RWPE1 (cell line): ENCODE measurements around the gene SOST.

Experiments used
- CTCF ChIA-PET: fragments of 350-600 bp; sonication (Branson Sonifier 250); formaldehyde crosslinking; extraction: SDS; loops from one replicate; lab custom pipeline; 2021; lab: Yijun Ruan, JAX
- POLR2A ChIA-PET: fragments of 400-600 bp; formaldehyde crosslinking; extraction: SDS; loops from one replicate; lab custom pipeline; 2020; ENCODE audit warnings: antibody characterized with exemption; ENCODE audit not compliant: low non-redundant PET; lab: Yijun Ruan, JAX
- DNase-seq: peaks from one replicate; pipeline ENCODE4 v3.0.0; 2012; ENCODE audit warnings: low spot score
- H3K27ac ChIP-seq: fragments of 450-650 bp; 2 replicates; pipeline ENCODE4 v1.5.1; 2017
- CTCF ChIP-seq: fragments of 450-650 bp; conservative IDR thresholded peaks from 2 replicates; pipeline ENCODE4 v1.5.1; 2017; ENCODE audit warnings: low read depth, mild to moderate bottlenecking

The SOST gene

DNA sequence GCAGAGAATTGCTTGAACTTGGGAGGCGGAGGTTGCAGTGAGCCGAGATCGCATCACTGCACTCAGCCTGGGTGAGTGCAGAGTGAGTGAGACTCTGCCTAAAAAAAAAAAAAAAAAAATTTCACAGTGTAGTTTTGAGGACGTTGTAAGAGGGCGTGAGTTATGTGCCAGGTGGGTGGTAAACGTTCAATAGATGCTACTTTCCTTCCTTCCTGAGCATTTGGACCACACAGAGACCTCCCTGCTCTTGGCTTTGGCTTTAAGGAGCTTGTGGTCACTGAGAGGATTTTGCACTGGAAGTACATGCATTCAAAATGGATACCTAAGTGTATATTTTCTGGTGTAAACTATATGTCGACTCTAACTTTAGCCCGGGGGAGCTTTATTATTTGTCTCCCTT lies 30.5 kb downstream of the SOST start:
- POLR2A ChIA-PET, result no interaction called here
- TF ChIP-seq CTCF, result no peak
- no peak overlapping the region for H3K27ac ChIP-seq
- CTCF ChIA-PET, result no interaction called here
- no peak for DNase-seq

DNA sequence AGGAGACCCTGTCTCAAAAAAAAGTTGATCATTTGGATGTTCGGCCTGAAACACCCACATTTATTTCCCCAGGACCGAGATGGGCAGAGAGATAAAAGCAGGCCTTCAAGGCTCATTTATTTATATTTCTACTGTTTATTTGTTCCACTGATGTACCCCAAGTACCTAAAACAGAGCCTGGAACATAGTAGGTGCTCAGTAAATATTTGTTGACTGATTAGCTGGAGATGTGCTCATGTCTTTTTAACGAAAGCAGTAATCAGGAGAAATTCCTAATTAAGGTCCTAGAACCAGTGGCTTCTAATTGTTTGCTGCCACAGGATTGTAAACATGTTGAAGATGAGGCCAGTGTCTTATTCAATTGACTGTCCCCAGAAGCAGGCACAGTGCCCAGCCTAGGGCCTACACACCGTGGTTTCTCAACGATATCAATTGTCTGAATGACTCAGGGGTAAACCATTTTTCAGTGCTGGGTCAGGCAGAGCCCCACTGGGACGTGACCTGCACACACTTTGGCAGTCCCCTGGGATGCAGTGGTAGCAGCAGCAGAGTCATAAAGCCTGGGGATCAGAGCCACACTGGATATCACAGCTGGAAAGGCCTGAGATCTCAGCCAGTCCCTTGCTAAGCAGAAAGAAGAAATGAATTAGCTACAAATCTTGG lies 34.8 kb downstream of the SOST start:
- H3K27ac ChIP-seq, result no peak overlapping the region
- DNase-seq, result peak; percentile 48
- ChIA-PET CTCF (interaction anchor here (0.6 kb wide), 1 partner anchor 166 kb away, joined by 3 read pairs; no protein-coding TSS in a partner anchor), POLR2A (interaction anchor here (0.8 kb wide), 1 partner anchor 52 kb away, joined by 3 read pairs; no protein-coding TSS in a partner anchor)
- TF ChIP-seq CTCF, result no peak

GRCh38 chr17:43722870-43723665 lies 35.5 kb downstream of the SOST start:
- peak overlapping the region; percentile 3; the same call in 1 of the 2 replicates for H3K27ac ChIP-seq
- TF ChIP-seq CTCF, result no peak
- POLR2A ChIA-PET, result interaction anchor here (0.8 kb wide), 1 partner anchor 53 kb away, joined by 3 read pairs; no protein-coding TSS in a partner anchor
- CTCF ChIA-PET, result interaction anchor here (0.7 kb wide), 1 partner anchor 288 kb away, joined by 3 read pairs; no protein-coding TSS in a partner anchor
- no peak for DNase-seq

DNA sequence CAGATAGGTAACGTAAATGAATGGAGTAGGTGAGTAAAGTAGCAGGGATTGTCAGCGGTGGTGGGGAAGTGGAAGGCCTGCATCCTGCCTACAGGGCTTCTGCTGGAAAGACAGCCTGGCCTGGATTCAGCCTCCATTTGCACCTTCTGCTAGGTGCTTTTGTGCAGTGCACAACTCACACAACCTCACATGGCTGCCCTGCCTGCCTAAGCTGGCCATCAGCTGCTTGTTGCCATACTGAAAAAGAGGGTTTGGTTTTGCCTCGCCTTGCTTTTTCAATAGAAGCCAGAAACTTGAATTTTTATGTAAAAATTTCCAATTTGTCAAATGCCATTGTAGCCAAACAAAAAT lies 36.3 kb downstream of the SOST start:
- H3K27ac ChIP-seq, result no peak overlapping the region
- no peak for TF ChIP-seq CTCF
- CTCF ChIA-PET, result interaction anchor here (0.7 to 1.5 kb wide), 2 partner anchors 27 to 289 kb away, joined by 3 read pairs; no protein-coding TSS in a partner anchor
- POLR2A ChIA-PET, result no interaction called here
- DNase-seq, result no peak

GRCh38 chr17:43721537-43722268 lies 36.9 kb downstream of the SOST start:
- H3K27ac ChIP-seq, result no peak overlapping the region
- no peak for DNase-seq
- CTCF ChIA-PET, result interaction anchor here (1.5 kb wide), 1 partner anchor 27 kb away, joined by 3 read pairs; no protein-coding TSS in a partner anchor
- TF ChIP-seq CTCF, result no peak
- POLR2A ChIA-PET, result no interaction called here
